ENCODE results near the gene PDIA3. TPM values are rescaled to one million over a fixed set of nuclear protein-coding genes. Genes with fewer than 3 reads are reported as not detected.
A peak's percentile ranks its signal among the peaks of the same experiment; 100 is the strongest.

The PDIA3 gene
- total and polyA plus RNA-seq, 7 donors, result 36.6 to 430 (median 63.7) TPM

- H3K36me3 ChIP-seq, result peaks cover 0 to 44% (median 14%) of the 10 kb centered on the region in 4 donors
- H3K27ac ChIP-seq, result peak overlapping the region; percentile 94 to 99 (median 96)
- H3K9me3 ChIP-seq, result no peaks in the 10 kb centered on the region
- TF ChIP-seq CTCF (IDR thresholded peaks at IDR 0.05) (peak in 2 of 4 experiments; percentile 12 to 15), POLR2AphosphoS5 (IDR thresholded peaks at IDR 0.05) (no peak), POLR2A (IDR thresholded peaks at IDR 0.05) (peak in 1 of 2 donors; percentile 35)
- peaks cover 4 to 52% (median 28%) of the 10 kb centered on the region in 4 donors for H3K4me1 ChIP-seq
- DNase-seq, result no peak
- WGBS, 2 donors, result 1 to 2% methylated on average over 33 of the region's 33 CpGs
- intact Hi-C loops (cut with DNase I), result loop anchor here (2.0 kb wide), 1 partner anchor 32 kb away; the partner anchor contains the start of gene MFAP1
- peak overlapping the region; percentile 71 to 91 (median 88) for H3K4me3 ChIP-seq
- no peaks in the 10 kb centered on the region for H3K27me3 ChIP-seq
These were observed 46.7 kb downstream of the PDIA3 start for GRCh38 chr15:43792761-43793476.

GRCh38 chr15:43793647-43794046 lies 47.4 kb downstream of the PDIA3 start:
- WGBS, 2 donors, result 75 to 82% methylated on average over 10 of the region's 10 CpGs
- Histone ChIP-seq H3K9me3 (no peaks in the 10 kb centered on the region), H3K36me3 (peaks cover 0 to 45% (median 14%) of the 10 kb centered on the region in 4 donors), H3K27me3 (no peaks in the 10 kb centered on the region), H3K4me3 (peak overlapping the region; percentile 71 to 91 (median 88)), H3K27ac (peak overlapping the region; percentile 94 to 99 (median 96)), H3K4me1 (peaks cover 4 to 58% (median 28%) of the 10 kb centered on the region in 4 donors)
- intact Hi-C loops (cut with DNase I), result loop anchor here (2.0 kb wide), 1 partner anchor 31 kb away; the partner anchor contains the start of gene MFAP1
- TF ChIP-seq EP300 (IDR thresholded peaks at IDR 0.05) (no peak), CTCF (IDR thresholded peaks at IDR 0.05) (no peak), POLR2AphosphoS5 (IDR thresholded peaks at IDR 0.05) (no peak), POLR2A (IDR thresholded peaks at IDR 0.05) (no peak)
- no peak for DNase-seq

- 83 to 86% methylated on average over 9 of the region's 9 CpGs for WGBS, 2 donors
- H3K9me3 ChIP-seq, result no peaks in the 10 kb centered on the region
These were observed 48.2 kb downstream of the PDIA3 start for GRCh38 chr15:43794269-43795037.

GRCh38 chr15:43795197-43795596 lies 49.0 kb downstream of the PDIA3 start:
- 85 to 92% methylated on average over 2 of the region's 2 CpGs for WGBS, 2 donors
- Histone ChIP-seq H3K9me3 (no peaks in the 10 kb centered on the region), H3K4me1 (peaks cover 4 to 66% (median 37%) of the 10 kb centered on the region in 4 donors), H3K4me3 (no peak overlapping the region), H3K27me3 (no peaks in the 10 kb centered on the region), H3K36me3 (peaks cover 0 to 57% (median 18%) of the 10 kb centered on the region in 4 donors), H3K27ac (peak overlapping the region in 2 of 4 donors; percentile 4 to 98)
- intact Hi-C loops (cut with DNase I), result no loop called here
- DNase-seq, result no peak
- no peak for TF ChIP-seq CTCF (IDR thresholded peaks at IDR 0.05)

More at GRCh38 chr15:43794269-43795037, 48.2 kb downstream of the PDIA3 start:
- Histone ChIP-seq H3K4me1 (peaks cover 4 to 59% (median 30%) of the 10 kb centered on the region in 4 donors), H3K27ac (peak overlapping the region in 2 of 4 donors; percentile 4 to 98), H3K27me3 (no peaks in the 10 kb centered on the region), H3K36me3 (peaks cover 0 to 53% (median 16%) of the 10 kb centered on the region in 4 donors), H3K4me3 (no peak overlapping the region)
- intact Hi-C loops (cut with DNase I), result no loop called here
- DNase-seq, result no peak
- TF ChIP-seq POLR2AphosphoS5 (IDR thresholded peaks at IDR 0.05) (no peak), CTCF (IDR thresholded peaks at IDR 0.05) (no peak), POLR2A (IDR thresholded peaks at IDR 0.05) (no peak), EP300 (IDR thresholded peaks at IDR 0.05) (no peak)

Data from sigmoid colon (tissue), 7 donors.